Upper lobe of left lung (tissue), 6 donors: ENCODE results near the gene HIRIP3. TPM values are rescaled to one million over a fixed set of nuclear protein-coding genes. Genes with fewer than 3 reads are reported as not detected.
A peak's percentile ranks its signal among the peaks of the same experiment; 100 is the strongest.
"Not testable (repeated sequence)": the region's sequence is repeated elsewhere in the genome, so short reads cannot be mapped to it uniquely, and the experiment has no call there.

Source experiments
- ATAC-seq, 2 donors: fragments of 200-7000 bp; cut with Tn5 transposase; one replicate each; pipeline ENCODE4 v1.9.1; 2022; ENCODE audit warnings: mild to moderate bottlenecking in 2 of 2, moderate library complexity in 2 of 2; ENCODE audit not compliant: low FRiP score in 2 of 2
- DNase-seq, 2 donors: peaks; one replicate each; pipeline ENCODE4 v3.0.0-alpha.2; 2019 to 2020
- H3K27ac ChIP-seq, 4 donors: fragments of 200-600 bp; sonication (generic); one replicate each; pipeline ENCODE4 v1.5.1; 2016 to 2019
- H3K27me3 ChIP-seq, 4 donors: fragments of 200-600 bp; sonication (generic); one replicate each; pipeline ENCODE4 v1.5.1; 2017 to 2019
- H3K36me3 ChIP-seq, 4 donors: fragments of 200-600 bp; sonication (generic); one replicate each; pipeline ENCODE4 v1.5.1; 2016 to 2019
- H3K4me1 ChIP-seq, 4 donors: fragments of 200-600 bp; sonication (generic); one replicate each; pipeline ENCODE4 v1.5.1; 2018 to 2019
- H3K4me3 ChIP-seq, 4 donors: fragments of 200-600 bp; sonication (generic); one replicate each; pipeline ENCODE4 v1.5.1; 2017 to 2019; ENCODE audit warnings: mild to moderate bottlenecking in 2 of 4, moderate library complexity in 1 of 4
- H3K9me3 ChIP-seq, 4 donors: fragments of 200-600 bp; sonication (generic); one replicate each; pipeline ENCODE4 v1.5.1; 2018 to 2019
- EP300 ChIP-seq, 4 donors: sonication (generic); formaldehyde crosslinking; IDR thresholded peaks; one replicate each; pipeline ENCODE4 v1.5.1; 2017; ENCODE audit warnings: antibody characterized with exemption in 4 of 4, control low read depth in 2 of 4
- POLR2A ChIP-seq, 4 donors: fragments of 450-650 bp; IDR thresholded peaks; one replicate each; pipeline ENCODE4 v1.5.1; 2016 to 2017; ENCODE audit warnings: antibody characterized with exemption in 4 of 4, mild to moderate bottlenecking in 2 of 4
- POLR2AphosphoS5 ChIP-seq, 2 donors: sonication (generic); formaldehyde crosslinking; IDR thresholded peaks; one replicate each; pipeline ENCODE4 v1.5.1; 2017; ENCODE audit warnings: antibody characterized with exemption in 2 of 2
- WGBS, 2 donors: methylation state at CpG; one replicate each; pipeline ENCODE4 v1.1.5; 2017 to 2018; 5-methylcytosine and 5-hydroxymethylcytosine counted together
- total RNA-seq, 6 donors: library from RNA; depleted of rRNA in 4 of 6; stranded (reverse); fragments of >200 nt in 4 of 6; gene quantifications; one replicate each; pipeline versions ENCODE4 v1.1.0 to v1.2.1, GENCODE V29; 2016 to 2021
- TF ChIP-seq, protein P1 (sequence below), 6 experiments: fragments of 450-650 bp in 4 of 6; fragments of 200-600 bp in 2 of 6; sonication (generic) in 2 of 6; IDR thresholded peaks; one replicate each; pipeline ENCODE4 v1.5.1; 2016 to 2019; ENCODE audit warnings: antibody characterized with exemption in 6 of 6
- donor health status: DM: no; HTN: no; CAD: no; lungs with moderate emphysema.
- donor health status: DM: no; HTN: yes; CAD: no; lungs with severe emphysema.

The HIRIP3 gene
- total RNA-seq, 6 donors from 2014 or later: 11.5 to 28.2 (median 25.0) TPM

DNA sequence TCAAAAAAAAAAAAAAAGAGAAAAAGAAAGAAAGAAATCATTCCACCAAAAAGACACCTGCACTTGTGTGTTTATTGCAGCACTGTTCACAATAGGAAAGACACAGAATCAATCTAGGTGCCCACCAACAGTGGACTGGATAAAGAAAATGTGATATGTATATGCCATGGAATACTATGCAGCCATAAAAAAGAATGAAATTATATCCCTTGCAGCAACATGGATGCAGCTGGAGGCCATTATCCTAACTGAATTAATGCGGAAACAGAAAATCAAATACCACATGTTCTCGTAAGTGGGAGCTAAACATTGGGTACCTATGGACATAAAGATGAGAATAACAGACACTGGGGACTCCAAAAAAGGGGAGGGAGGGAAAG lies 21.9 kb upstream of the HIRIP3 start:
- Histone ChIP-seq H3K4me1 (peaks cover 10 to 14% (median 12%) of the 10 kb centered on the region in 4 donors), H3K27me3 (peaks cover 0 to under 1% (median 0%) of the 10 kb centered on the region in 4 donors), H3K4me3 (no peak overlapping the region), H3K27ac (no peak overlapping the region), H3K36me3 (no peaks in the 10 kb centered on the region), H3K9me3 (no peaks in the 10 kb centered on the region)
- ATAC-seq (no peak), DNase-seq (no peak)
- TF ChIP-seq EP300 (IDR thresholded peaks at IDR 0.05) (no peak), POLR2A (IDR thresholded peaks at IDR 0.05) (no peak), POLR2AphosphoS5 (IDR thresholded peaks at IDR 0.05) (no peak)
- TF ChIP-seq, protein P1, sequence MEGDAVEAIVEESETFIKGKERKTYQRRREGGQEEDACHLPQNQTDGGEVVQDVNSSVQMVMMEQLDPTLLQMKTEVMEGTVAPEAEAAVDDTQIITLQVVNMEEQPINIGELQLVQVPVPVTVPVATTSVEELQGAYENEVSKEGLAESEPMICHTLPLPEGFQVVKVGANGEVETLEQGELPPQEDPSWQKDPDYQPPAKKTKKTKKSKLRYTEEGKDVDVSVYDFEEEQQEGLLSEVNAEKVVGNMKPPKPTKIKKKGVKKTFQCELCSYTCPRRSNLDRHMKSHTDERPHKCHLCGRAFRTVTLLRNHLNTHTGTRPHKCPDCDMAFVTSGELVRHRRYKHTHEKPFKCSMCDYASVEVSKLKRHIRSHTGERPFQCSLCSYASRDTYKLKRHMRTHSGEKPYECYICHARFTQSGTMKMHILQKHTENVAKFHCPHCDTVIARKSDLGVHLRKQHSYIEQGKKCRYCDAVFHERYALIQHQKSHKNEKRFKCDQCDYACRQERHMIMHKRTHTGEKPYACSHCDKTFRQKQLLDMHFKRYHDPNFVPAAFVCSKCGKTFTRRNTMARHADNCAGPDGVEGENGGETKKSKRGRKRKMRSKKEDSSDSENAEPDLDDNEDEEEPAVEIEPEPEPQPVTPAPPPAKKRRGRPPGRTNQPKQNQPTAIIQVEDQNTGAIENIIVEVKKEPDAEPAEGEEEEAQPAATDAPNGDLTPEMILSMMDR (IDR thresholded peaks at IDR 0.05): no peak
- 95 to 97% methylated on average over 2 of the region's 2 CpGs for WGBS, 2 donors

DNA sequence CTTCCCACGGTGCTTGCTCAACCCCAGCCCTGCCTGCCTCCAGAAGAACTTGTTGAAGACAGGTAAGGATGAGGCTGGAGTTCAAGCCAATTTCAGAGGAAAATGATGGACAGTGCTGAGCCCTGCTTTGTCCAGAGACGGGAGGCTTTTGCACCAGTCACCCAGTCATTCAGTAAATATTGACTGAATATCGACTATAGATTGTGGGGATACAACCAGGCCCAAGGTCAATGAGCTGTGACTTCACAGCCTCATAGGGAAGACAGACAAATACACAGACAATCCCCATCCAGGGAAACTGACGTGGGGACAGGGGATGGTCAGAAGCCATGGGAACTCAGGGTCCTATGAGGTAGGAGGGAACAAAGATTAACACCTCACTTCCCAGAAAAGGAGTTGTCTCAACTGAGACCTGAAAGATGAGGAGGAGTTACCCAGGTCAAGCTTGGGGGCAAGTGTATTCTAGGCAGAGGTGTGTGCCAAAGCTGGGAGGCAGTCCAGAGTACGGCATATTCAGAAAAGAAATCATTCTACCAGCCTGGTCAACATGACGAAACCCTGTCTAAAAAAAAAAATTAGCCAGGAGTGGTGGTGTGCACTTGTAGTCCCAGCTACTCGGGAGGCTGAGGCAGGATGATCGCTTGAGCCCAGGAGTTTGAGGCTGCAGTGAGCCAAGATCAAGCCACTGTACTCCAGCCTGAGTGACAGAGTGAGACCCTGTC lies 21.3 kb upstream of the HIRIP3 start:
- Histone ChIP-seq H3K9me3 (no peaks in the 10 kb centered on the region), H3K4me3 (no peak overlapping the region), H3K36me3 (no peaks in the 10 kb centered on the region), H3K27me3 (peaks cover 0 to 6% (median 3%) of the 10 kb centered on the region in 4 donors), H3K27ac (no peak overlapping the region), H3K4me1 (peaks cover 10 to 14% (median 10%) of the 10 kb centered on the region in 4 donors)
- TF ChIP-seq POLR2A (IDR thresholded peaks at IDR 0.05): no peak
- no peak for TF ChIP-seq POLR2AphosphoS5 (IDR thresholded peaks at IDR 0.05)
- TF ChIP-seq EP300 (IDR thresholded peaks at IDR 0.05): no peak
- TF ChIP-seq, protein P1 (IDR thresholded peaks at IDR 0.05): no peak
- DNase-seq: no peak
- 71 to 78% methylated on average over 8 of the region's 8 CpGs for WGBS, 2 donors
- ATAC-seq: no peak

DNA sequence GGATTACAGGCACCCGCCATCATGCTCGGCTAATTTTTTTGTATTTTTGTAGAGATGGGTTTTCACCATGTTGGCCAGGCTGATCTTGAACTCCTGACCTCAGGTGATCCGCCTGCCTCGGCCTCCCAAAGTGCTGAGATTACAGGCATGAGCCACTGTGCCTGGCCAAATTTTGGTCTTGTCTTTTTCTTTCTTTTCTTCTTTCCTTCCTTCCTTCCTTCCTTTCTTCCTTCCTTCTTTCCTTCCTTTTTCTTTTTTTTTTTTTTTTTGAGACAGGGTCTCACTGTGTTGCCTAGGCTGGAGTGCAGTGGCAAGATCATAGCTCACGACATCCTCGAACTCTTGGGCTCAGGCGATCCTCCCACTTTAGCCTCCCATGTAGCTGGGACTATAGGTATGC lies 20.0 kb upstream of the HIRIP3 start:
- not testable (repeated sequence) for ATAC-seq, DNase-seq, H3K36me3 ChIP-seq, H3K4me3 ChIP-seq, H3K27ac ChIP-seq, H3K9me3 ChIP-seq
- 82 to 87% methylated on average over 7 of the region's 7 CpGs for WGBS, 2 donors
- Histone ChIP-seq H3K27me3 (peaks cover 2 to 18% (median 16%) of the 10 kb centered on the region in 4 donors), H3K4me1 (peaks cover 12 to 14% (median 13%) of the 10 kb centered on the region in 4 donors)

DNA sequence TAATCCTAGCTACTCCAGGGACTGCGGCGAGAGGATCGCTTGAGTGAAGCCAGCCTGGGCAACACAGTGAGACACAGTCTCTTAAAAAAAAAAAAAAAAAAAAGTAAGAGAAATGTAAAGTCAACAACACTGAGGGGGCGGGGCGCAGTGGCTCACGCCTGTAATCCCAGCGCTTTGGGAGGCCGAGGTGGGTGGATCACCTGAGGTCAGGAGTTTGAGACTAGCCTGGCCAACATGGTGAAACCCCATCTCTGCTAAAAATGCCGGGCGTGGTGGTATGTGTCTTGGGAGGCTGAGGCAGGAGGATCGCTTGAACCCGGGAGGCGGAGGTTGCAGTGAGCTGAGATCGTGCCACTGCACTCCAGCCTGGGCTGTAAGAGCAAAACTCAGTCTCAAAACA lies 17.2 kb upstream of the HIRIP3 start:
- peaks cover 13 to 21% (median 15%) of the 10 kb centered on the region in 4 donors for H3K4me1 ChIP-seq

DNA sequence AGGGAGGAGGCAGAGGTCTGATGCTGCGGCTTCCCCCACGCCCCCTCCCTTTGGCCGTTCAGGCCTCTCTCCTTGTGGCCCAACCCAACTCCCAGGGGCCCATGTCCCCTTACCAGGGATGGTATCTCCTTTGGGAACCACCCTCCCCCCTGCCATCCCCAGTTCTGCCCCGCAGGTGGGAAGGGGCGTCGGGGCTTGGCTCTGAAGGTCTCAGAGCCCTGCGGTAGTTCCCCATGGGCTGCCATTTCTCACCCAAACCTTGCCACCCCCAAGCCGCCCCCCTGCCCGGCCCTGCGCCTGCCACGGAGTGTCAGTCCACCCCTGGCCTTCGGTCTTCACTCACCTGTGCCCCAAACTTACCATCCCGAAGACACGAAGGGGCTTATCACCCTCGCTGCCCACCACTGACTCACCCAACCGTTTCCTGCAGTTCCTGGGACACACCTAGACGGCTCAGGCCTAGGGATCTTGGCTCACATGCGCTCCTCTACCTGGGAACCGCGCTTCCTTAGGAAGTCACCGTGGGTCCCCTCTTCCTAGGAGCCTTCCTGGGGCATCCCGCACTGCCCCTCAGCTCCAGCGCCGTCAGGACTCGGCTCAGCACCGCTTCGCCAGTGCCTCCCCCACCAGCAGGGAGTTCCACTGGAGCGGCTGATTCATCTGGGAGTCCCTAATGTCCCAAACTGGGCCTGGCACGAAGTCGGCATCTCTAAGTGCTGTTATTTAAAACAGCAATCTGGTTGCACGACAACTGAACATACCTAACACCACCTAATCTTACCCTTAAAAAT lies 16.5 kb upstream of the HIRIP3 start:
- Histone ChIP-seq H3K36me3 (no peaks in the 10 kb centered on the region), H3K27me3 (peaks cover 2 to 29% (median 22%) of the 10 kb centered on the region in 4 donors), H3K4me3 (peak overlapping the region in 2 of 4 donors; percentile 37 to 50), H3K9me3 (no peaks in the 10 kb centered on the region), H3K4me1 (peaks cover 13 to 21% (median 15%) of the 10 kb centered on the region in 4 donors), H3K27ac (no peak overlapping the region)
- DNase-seq (no peak), ATAC-seq (no peak)
- TF ChIP-seq POLR2A (IDR thresholded peaks at IDR 0.05) (no peak), POLR2AphosphoS5 (IDR thresholded peaks at IDR 0.05) (no peak), EP300 (IDR thresholded peaks at IDR 0.05) (no peak)
- TF ChIP-seq, protein P1 (IDR thresholded peaks at IDR 0.05): no peak
- 17 to 24% methylated on average over 21 to 30 of the region's 31 CpGs for WGBS, 2 donors

More for the DNA sequence above, 17.2 kb upstream of the HIRIP3 start:
- 74 to 79% methylated on average over 14 of the region's 14 CpGs for WGBS, 2 donors
- H3K27me3 ChIP-seq: peaks cover 2 to 29% (median 22%) of the 10 kb centered on the region in 4 donors
- H3K4me3 ChIP-seq, DNase-seq, H3K36me3 ChIP-seq, H3K9me3 ChIP-seq, H3K27ac ChIP-seq, ATAC-seq: not testable (repeated sequence)
